A549 treated with CpdA at 1 μM for 4 hours (cell line): ENCODE data around the gene KRT8. TPM values are rescaled to one million over a fixed set of nuclear protein-coding genes. Genes with fewer than 3 reads are reported as not detected.

Experiments
- total RNA-seq: library from RNA; stranded (reverse); fragments of 200-300 nt; extraction: Qiagen RNA extraction; gene quantifications from 5 replicates; pipeline ENCODE4 v1.2.3, GENCODE V29; 2022; ENCODE audit warnings: low read depth

The KRT8 gene
- 2,787 to 3,378 TPM (median 3,286 TPM) in 5 replicates for total RNA-seq

DNA sequence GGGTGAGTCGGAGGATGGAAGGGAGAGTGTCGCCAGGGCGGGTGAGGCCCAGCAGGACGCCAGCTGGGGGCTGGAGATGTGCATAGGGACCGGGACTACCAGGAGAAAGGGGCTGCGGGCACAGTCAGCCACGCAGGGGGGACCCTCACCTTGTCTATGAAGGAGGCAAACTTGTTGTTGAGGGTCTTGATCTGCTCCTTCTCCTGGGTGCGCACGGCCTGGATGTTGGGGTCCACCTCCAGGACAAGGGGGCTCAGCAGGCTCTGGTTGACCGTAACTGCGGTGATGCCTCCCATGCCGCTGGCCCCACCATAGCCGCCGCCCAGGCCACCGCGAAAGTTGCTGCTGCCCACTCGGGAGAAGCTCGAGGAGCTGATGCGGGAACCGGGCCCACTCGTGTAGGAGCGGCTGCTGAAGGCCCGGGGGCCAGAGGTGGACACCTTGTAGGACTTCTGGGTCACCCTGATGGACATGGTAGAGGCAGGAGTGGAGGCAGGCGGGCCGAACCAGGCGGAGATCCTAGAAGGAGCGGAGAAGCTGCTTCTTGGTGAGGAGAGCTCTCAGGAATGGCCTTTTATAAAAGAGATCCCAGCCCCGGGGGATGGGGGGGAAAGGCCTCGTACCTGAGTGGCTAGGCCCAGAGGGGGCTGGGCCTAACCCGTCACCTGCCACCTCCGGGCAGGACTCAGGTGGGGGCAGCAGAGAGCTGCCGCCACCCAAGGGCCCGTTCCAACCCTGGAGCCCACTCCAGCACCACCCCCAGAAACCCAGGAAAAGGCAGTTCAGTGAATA, at the start of gene KRT8:
TSS of gene KRT8 (minus strand) at position 568 of the 792 bp plus-strand sequence. CDS start at position 473, 95 bp downstream.

GRCh38 chr12:52848661-52849255, 56.1 kb downstream of the KRT8 start, which contains the start of gene KRT78:
KRT78 (minus strand) TSS chr12:52848994; CDS start chr12:52848930, 64 bp downstream.

Other genes with a start within 250 kb of the KRT8 start
- gene KRT1, start 224.7 kb downstream of the KRT8 start, total RNA-seq: not detected in 5 replicates
- gene KRT77, start 201.6 kb downstream of the KRT8 start, total RNA-seq: not detected in 5 replicates
- gene KRT76, start 127.7 kb downstream of the KRT8 start, total RNA-seq: not detected in 5 replicates
- 0.03 to 0.10 TPM in 2 of 5 replicates, not detected in the others for gene KRT3, start 109.0 kb downstream of the KRT8 start, total RNA-seq
- gene KRT4, start 91.0 kb downstream of the KRT8 start, total RNA-seq: 2.3 to 4.2 TPM (median 3.1 TPM) in 5 replicates
- 0.09 to 0.22 TPM (median 0.16 TPM) in 4 of 5 replicates, not detected in the other for gene KRT79, start 70.8 kb downstream of the KRT8 start, total RNA-seq
- 0.06 TPM in 1 of 5 replicates, not detected in the others for gene KRT78, start 56.1 kb downstream of the KRT8 start, total RNA-seq
- 1,942 to 2,363 TPM (median 2,341 TPM) in 5 replicates for gene KRT18, start 44.0 kb upstream of the KRT8 start, total RNA-seq
- 250 to 461 TPM (median 286 TPM) in 5 replicates for gene EIF4B, start 101.4 kb upstream of the KRT8 start, total RNA-seq
- gene TNS2, start 145.0 kb upstream of the KRT8 start, total RNA-seq: 11.2 to 16.8 TPM (median 13.0 TPM) in 5 replicates
- 33.3 to 38.3 TPM (median 38.0 TPM) in 5 replicates for gene SPRYD3, start 174.3 kb upstream of the KRT8 start, total RNA-seq
- gene IGFBP6, start 192.6 kb upstream of the KRT8 start, total RNA-seq: 148 to 241 TPM (median 237 TPM) in 5 replicates
- gene SOAT2, start 198.4 kb upstream of the KRT8 start, total RNA-seq: 0.17 to 0.24 TPM (median 0.21 TPM) in 4 of 5 replicates, not detected in the other